Stimulated activated CD8-positive, alpha-beta memory T cell treated with anti-CD3 and anti-CD28 coated beads, Interleukin-12 subunit alpha, Interleukin-12 subunit beta, amount 100 ng/mL, for 24 hours (primary cell): ENCODE results near the gene SFMBT2.

Experiments
- DNase-seq: peaks from one replicate; pipeline ENCODE4 v3.0.0-alpha.2; 2020; ENCODE audit errors: extremely low read depth

The SFMBT2 gene

DNA sequence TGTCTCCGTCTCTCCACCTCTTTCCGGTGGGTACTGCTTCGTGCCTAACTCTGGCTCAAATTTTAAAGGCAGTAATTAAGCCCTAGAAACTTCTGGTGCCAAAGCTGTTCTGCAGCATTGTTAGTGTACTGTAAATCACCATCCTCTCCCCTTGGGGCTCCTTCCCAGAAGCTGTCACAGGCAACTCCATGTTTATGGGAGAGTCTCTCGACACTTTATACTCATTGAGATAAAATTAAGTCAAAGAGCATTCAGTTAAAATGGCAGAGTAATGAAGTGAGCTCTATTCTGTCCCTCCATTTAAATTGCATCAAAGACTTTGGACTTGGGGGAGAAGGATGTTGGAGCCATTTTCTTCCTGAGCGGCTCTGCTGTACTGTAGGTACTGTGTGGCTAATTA, 274.8 kb downstream of the SFMBT2 start:
- DNase-seq, result no peak

DNA sequence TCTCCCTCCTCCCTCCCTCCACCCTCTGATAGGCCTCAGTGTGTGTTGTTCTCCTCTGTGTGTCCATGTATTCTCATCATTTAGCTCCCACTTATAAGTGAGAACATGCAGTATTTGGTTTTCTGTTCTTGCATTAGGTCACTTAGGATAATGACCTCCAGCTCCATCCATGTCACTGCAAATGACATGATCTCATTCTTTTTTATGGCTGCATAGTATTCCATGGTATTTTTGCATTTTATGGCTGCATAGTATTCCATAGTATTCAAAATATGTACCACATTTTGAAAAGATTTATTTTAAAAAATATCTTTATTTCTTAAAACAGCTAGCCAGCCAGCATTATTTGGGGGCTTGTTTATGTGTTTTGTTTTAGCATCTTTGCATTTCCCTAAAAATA, 275.6 kb downstream of the SFMBT2 start:
- no peak for DNase-seq

DNA sequence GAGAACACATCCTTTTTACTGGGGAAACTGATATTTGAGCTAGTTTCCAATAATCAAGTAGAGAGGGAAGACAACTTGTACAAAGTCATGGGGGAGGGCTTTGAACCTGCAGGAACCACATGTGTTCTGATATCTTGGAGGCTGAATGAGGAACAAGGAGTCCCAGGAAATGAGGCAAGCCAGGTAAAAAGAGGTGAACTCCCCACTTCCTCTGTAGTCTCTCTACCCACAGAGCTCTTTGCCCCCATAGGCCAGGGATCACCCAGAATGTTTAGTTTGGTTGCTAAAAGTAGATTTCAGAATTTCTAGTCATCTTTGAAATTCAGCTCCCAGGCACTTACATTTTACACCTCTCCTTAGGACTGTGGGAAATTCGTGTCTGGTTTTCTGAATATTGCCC, 276.4 kb downstream of the SFMBT2 start:
- no peak for DNase-seq

DNA sequence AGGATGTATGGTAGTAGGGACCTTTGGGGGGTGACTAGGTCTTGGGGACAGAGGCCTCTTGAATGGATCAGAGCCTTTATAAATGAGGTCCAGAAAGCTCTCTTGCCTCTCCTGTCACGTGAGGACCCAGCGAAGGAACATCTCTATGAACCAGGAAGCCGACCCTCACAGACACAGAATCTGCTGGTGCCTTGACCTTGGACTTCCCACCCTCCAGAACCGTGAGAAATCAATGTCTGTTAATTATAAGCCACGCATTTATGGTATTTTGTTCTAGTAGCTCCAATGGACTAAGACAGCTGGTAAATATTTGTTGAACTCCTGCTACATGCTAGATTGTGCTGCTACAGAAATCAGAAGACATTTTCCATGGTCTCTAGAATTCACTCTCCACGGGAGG, 276.9 kb downstream of the SFMBT2 start:
- no peak for DNase-seq

- no peak for DNase-seq
Measured at GRCh38 chr10:7133278-7133677, 277.6 kb downstream of the SFMBT2 start.

DNA sequence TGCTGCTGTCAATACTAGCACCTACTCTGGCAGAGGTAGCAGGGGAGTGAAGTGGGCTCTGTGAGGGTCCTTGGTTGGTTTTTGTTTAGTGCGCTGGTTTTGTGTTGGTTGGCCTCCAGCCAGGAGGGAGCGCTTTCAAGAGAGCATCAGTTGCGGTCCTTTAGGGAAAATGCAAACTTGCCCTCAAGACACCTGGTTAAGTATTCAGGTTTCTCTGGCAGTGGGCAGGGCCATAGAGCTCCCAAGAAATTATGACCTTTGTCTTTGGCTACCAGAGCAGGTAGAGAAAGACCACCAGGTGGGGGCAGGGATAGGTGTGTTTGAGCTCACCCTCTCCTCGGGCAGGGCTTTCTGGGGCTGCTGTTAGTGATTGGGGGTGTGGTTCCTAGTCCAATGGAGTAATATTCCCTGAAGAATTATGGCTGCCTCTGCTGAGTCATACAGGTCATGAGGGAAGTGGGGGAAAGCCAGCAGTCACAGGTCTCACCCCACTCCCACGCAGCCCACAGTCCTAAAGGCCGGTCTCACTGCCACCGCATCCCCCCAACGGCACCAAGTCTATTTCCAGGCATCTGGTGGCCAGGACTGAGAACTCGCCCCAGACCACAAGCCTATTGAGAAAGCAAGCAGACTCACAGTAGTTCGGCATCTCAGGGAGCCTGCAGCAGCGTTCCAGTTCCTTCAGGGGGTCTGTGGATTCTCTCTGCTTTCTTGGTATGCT, 280.5 kb downstream of the SFMBT2 start:
- DNase-seq, result no peak

- no peak for DNase-seq
Measured at GRCh38 chr10:7123774-7124173, 287.1 kb downstream of the SFMBT2 start.

DNA sequence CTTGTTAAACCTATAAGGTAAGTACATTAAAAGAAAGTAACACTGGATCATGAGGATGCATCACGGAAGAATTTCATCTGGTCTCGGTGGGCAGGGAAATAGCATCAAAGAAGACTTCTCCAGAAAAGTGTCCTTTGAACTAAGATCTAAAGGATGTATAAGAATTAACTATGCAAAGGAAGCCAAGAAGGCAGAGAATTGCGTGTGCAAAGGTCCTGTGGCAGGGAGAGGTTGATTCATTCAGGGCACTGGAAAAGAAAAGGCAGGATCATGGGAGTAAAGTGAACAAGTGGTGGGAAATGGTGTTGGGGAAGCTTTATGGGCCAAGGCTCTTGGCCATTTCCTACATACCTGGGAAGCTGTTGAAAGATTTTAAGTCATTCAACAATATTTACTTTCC, 288.3 kb downstream of the SFMBT2 start:
- no peak for DNase-seq

GRCh38 chr10:7121154-7121797, 289.6 kb downstream of the SFMBT2 start:
- peak; percentile 20 for DNase-seq

- no peak for DNase-seq
Measured at GRCh38 chr10:7119325-7120015, 291.4 kb downstream of the SFMBT2 start.

DNA sequence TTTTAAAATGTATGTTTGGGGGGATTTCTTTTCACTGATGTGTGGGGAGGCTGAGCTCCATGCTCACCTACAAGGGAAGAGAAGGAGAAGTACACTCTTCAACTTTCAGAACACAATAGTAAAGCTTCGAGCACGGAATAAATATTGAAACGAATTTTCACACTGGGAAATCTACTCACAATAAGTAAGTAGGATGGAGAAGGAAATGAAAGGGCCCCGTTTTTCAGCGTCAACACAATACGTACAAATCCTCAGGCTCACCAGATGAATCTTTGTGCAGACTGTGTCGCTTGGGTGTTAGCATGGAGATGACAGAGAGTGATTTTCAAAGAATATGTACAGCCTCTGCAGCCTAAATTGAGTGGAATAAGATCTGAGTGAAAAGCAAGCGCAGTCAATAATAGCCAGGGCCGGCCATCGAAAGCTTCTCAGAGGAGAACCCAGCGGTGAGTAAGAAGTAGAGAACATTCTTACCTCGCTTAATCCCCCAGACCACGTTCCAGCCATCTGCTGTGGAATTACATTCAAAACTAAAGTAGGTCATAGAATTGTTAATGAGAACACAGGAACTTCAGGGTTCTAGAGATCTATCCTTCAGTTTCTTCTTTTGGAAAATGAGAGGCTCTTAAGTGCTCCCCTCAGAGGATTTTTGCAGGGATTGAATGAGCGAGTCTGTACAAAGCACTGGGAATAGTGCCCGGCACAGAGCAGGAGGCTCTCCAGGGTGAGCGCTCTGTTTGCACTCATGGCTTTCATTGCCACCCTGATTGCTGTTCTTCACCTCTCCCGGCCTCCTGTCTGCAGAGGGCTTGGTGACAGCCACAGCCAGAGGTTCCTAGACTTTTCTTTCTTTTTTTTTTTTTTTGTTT, 292.8 kb downstream of the SFMBT2 start:
- DNase-seq, result no peak

DNA sequence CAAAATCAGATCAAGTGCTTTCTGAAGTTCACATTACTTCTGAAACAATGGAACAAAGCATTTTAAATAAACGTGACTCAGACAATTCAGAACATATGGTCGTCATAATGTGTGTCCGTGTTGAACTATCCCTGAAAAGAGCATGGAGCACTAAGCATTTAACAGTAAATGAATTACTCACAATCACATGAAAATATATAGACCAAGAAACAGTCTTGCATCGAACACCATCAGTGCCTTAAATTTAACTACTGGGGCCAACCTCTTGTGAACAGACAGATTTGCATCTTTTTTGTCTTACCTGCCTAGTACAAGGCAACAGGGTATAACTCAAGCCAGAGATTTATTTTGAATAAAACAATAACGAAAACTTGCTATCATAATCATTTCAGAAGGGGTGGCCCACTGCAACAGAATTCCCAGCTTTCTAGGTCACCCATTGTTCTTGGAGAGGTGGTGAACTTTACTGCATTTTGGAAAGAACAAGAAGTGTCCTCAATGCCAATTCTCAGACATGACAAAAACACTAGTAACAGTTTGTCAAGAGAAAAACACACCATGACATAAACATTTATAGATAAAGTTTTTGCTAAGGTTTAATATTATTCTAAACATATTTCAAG, 293.5 kb downstream of the SFMBT2 start:
- no peak for DNase-seq

DNA sequence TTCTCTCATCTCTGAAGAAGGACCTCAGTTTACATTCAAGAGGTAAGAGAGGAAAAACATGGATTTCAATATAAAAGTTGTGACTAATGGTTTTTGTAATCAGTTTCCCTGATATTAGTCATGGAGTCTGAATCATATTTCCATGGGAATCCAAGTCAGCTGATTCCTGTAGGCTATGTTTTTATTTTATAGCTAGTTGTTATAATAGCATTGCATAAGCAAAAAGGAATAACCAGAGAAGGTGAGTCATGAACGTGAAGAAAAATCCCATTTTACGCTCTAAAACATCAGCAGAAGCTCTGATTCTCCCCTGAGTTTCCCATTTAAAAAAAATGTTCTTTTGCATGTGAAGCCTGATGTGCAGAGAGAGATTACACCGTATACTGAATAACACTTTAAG, 299.3 kb downstream of the SFMBT2 start:
- DNase-seq, result no peak

DNA sequence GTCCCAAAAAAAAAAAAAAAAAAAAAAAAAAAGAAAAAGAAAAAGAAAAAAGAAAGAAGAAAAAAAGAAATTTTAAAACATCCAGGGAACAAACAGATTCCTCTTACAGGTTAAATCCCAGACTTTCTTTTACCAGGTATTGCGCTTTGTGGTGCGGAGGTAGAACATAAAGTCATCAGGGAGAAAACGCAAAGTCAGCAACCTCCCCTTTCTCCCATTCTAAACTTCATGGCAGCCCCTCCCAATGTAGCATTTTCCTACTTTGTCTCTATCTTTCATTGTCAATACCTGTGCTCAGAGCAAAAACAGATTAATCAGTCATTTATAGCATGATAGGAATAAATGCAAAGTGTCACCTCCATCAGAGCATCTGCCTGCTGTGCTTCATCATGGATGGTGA, 299.7 kb downstream of the SFMBT2 start:
- DNase-seq, result no peak
